GM12878 (cell line): ENCODE measurements around the gene CBLB. TPM values are rescaled to one million over a fixed set of nuclear protein-coding genes. Genes with fewer than 3 reads are reported as not detected.

Experiments used
- ATAC-seq: fragments of 200-7000 bp; cut with Tn5 transposase; 3 replicates; pipeline ENCODE4 v1.9.1; 2020; ENCODE audit warnings: mild to moderate bottlenecking, moderate library complexity
- BruUV-seq: library from RNA; stranded (reverse); fragments of 400-500 nt; replicated peaks from 2 replicates; lab custom pipeline; 2021; lab: Mats Ljungman, UMichigan
- CTCF ChIA-PET: fragments of 300-600 bp; sonication (Branson Sonifier 250); formaldehyde crosslinking; extraction: SDS; loops from one replicate; lab custom pipeline; 2021; ENCODE audit warnings: inconsistent platforms; lab: Yijun Ruan, JAX
- POLR2A ChIA-PET: fragments of 350-600 bp; formaldehyde crosslinking; extraction: SDS; loops from one replicate; lab custom pipeline; 2021; ENCODE audit warnings: inconsistent platforms; lab: Charles Lee
- RAD21 ChIA-PET: fragments of 300-600 bp; sonication (Branson Sonifier 250); formaldehyde crosslinking; loops from one replicate; lab custom pipeline; 2023; ENCODE audit warnings: antibody characterized with exemption; ENCODE audit not compliant: unreplicated experiment; lab: Charles Lee
- SMC1A ChIA-PET: fragments of 300-600 bp; sonication (Branson Sonifier 250); formaldehyde crosslinking; loops from one replicate; lab custom pipeline; 2023; ENCODE audit not compliant: unreplicated experiment, uncharacterized antibody; lab: Charles Lee
- DNase-seq: peaks from one replicate; pipeline ENCODE4 v3.0.0-alpha.2; 2011; ENCODE audit warnings: low read depth, low spot score
- FAIRE-seq: peaks from 3 replicates; lab custom pipeline; 2011; peaks lifted over from hg19 to GRCh38; lab: Jason Lieb, UNC
- H2AFZ ChIP-seq: 2 replicates; pipeline ENCODE4 v1.6.0; 2011; ENCODE audit warnings: low read depth, low read length, control low read depth; ENCODE audit not compliant: control insufficient read depth
- H3K27ac ChIP-seq: 2 replicates; pipeline ENCODE4 v1.5.1; 2011; ENCODE audit warnings: control low read depth; ENCODE audit not compliant: control insufficient read depth, insufficient read depth
- H3K27me3 ChIP-seq, 2 experiments: replicated peaks in 1 of 2; 2 replicates each; pipeline versions ENCODE4 v1.6.0 to v1.6.1; 2011; ENCODE audit warnings: low read length in 1 of 2; ENCODE audit not compliant: control insufficient read depth in 2 of 2, insufficient read depth in 2 of 2
- H3K36me3 ChIP-seq, 2 experiments: 2 replicates each; pipeline ENCODE4 v1.5.1; 2011; ENCODE audit warnings: low read length in 1 of 2; ENCODE audit not compliant: control insufficient read depth in 2 of 2, insufficient read depth in 2 of 2
- H3K4me1 ChIP-seq: 2 replicates; pipeline ENCODE4 v1.6.1; 2011; ENCODE audit warnings: mild to moderate bottlenecking, low read length, moderate library complexity, mixed read lengths; ENCODE audit not compliant: control insufficient read depth, insufficient read depth
- H3K4me2 ChIP-seq: 2 replicates; pipeline ENCODE4 v1.6.0; 2011; ENCODE audit warnings: control low read depth; ENCODE audit not compliant: control insufficient read depth, insufficient read depth
- H3K4me3 ChIP-seq: fragments of 200-600 bp; sonication (generic); 2 replicates; pipeline ENCODE4 v1.5.1; 2016
- H3K79me2 ChIP-seq: 2 replicates; pipeline ENCODE4 v1.6.0; 2011; ENCODE audit warnings: low read length; ENCODE audit not compliant: control insufficient read depth, insufficient read depth
- H3K9ac ChIP-seq: 2 replicates; pipeline ENCODE4 v1.8.0; 2011; ENCODE audit warnings: low read length, control low read depth, mixed read lengths; ENCODE audit not compliant: control insufficient read depth, insufficient read depth
- H3K9me3 ChIP-seq: replicated peaks from 3 replicates; pipeline ENCODE4 v1.5.1; 2011; ENCODE audit warnings: mild to moderate bottlenecking, low read length; ENCODE audit not compliant: control insufficient read depth, insufficient read depth
- H4K20me1 ChIP-seq: 2 replicates; pipeline ENCODE4 v1.6.0; 2011; ENCODE audit not compliant: control insufficient read depth, insufficient read depth
- ATF7 ChIP-seq: fragments of 450-650 bp; IDR thresholded peaks from 2 replicates; pipeline ENCODE4 v1.6.1; 2016; ENCODE audit warnings: low read depth, mild to moderate bottlenecking
- BACH1 ChIP-seq: fragments of 450-650 bp; IDR thresholded peaks from 2 replicates; pipeline ENCODE4 v1.6.1; 2017; ENCODE audit warnings: mild to moderate bottlenecking, borderline replicate concordance
- BCLAF1 ChIP-seq: fragments of 450-650 bp; IDR thresholded peaks from 2 replicates; pipeline ENCODE4 v1.6.1; 2017; ENCODE audit warnings: antibody characterized with exemption, mild to moderate bottlenecking, moderate library complexity
- CBFB ChIP-seq: IDR thresholded peaks from 2 replicates; pipeline ENCODE4 v1.6.1; 2016; ENCODE audit warnings: antibody characterized with exemption, low read depth
- CREB1 ChIP-seq: IDR thresholded peaks from 2 replicates; pipeline ENCODE4 v1.6.1; 2012; ENCODE audit warnings: low read depth, mild to moderate bottlenecking, inconsistent platforms
- CREM ChIP-seq: IDR thresholded peaks from 2 replicates; pipeline ENCODE4 v1.6.1; 2014; ENCODE audit warnings: antibody characterized with exemption, low read depth
- ETV6 ChIP-seq, 2 experiments: fragments of 450-650 bp in 1 of 2; IDR thresholded peaks in 1 of 2; conservative IDR thresholded peaks in 1 of 2; 2 replicates each; pipeline ENCODE4 v1.6.1; 2014; ENCODE audit warnings: antibody characterized with exemption in 1 of 2, borderline replicate concordance in 1 of 2, low read depth in 1 of 2, mild to moderate bottlenecking in 1 of 2, moderate library complexity in 1 of 2
- FOS ChIP-seq: IDR thresholded peaks from 3 replicates; pipeline ENCODE4 v1.6.1; 2011; ENCODE audit warnings: borderline replicate concordance; ENCODE audit not compliant: insufficient read length; ENCODE audit errors: extremely low read depth
- HSF1 ChIP-seq: fragments of 150-350 bp; IDR thresholded peaks from 2 replicates; pipeline ENCODE4 v1.6.1; 2014; ENCODE audit warnings: mild to moderate bottlenecking, low read depth, low read length
- KAT2A ChIP-seq: conservative IDR thresholded peaks from 2 replicates; pipeline ENCODE4 v1.6.1; 2011; ENCODE audit warnings: low read depth, low read length; ENCODE audit not compliant: control insufficient read depth
- LARP7 ChIP-seq: fragments of 450-650 bp; IDR thresholded peaks from 2 replicates; pipeline ENCODE4 v1.6.1; 2017; ENCODE audit warnings: mild to moderate bottlenecking
- NFIC ChIP-seq: IDR thresholded peaks from 2 replicates; pipeline ENCODE4 v1.6.1; 2012; ENCODE audit warnings: low read depth, mild to moderate bottlenecking, inconsistent platforms, low read length, moderate library complexity
- NFYA ChIP-seq: IDR thresholded peaks from 2 replicates; pipeline ENCODE4 v1.6.1; 2011; ENCODE audit warnings: low read depth, mild to moderate bottlenecking, low read length, improper control_type of control experiment, borderline replicate concordance
- NR2C1 ChIP-seq: fragments of 450-650 bp; IDR thresholded peaks from 2 replicates; pipeline ENCODE4 v1.6.1; 2017; ENCODE audit warnings: antibody characterized with exemption, mild to moderate bottlenecking, moderate library complexity
- NR2F1 ChIP-seq: fragments of 450-650 bp; conservative IDR thresholded peaks from 2 replicates; pipeline ENCODE4 v1.6.1; 2017; ENCODE audit warnings: mild to moderate bottlenecking
- RBBP5 ChIP-seq: fragments of 200-600 bp; sonication (generic); conservative IDR thresholded peaks from 2 replicates; pipeline ENCODE4 v1.6.1; 2016
- RELA ChIP-seq: fragments of 450-650 bp; IDR thresholded peaks from 2 replicates; pipeline ENCODE4 v1.8.0; 2014; ENCODE audit warnings: borderline replicate concordance; ENCODE audit not compliant: partially characterized antibody
- RUNX3 ChIP-seq: IDR thresholded peaks from 2 replicates; pipeline ENCODE4 v1.6.1; 2012; ENCODE audit warnings: low read length, inconsistent platforms
- TBL1XR1 ChIP-seq: IDR thresholded peaks from 2 replicates; pipeline ENCODE4 v1.6.1; 2012; ENCODE audit warnings: low read depth, low read length, improper control_type of control experiment
- TCF7 ChIP-seq: IDR thresholded peaks from 2 replicates; pipeline ENCODE4 v1.6.1; 2014; ENCODE audit warnings: antibody characterized with exemption, borderline replicate concordance
- WGBS: methylation state at CpG from one replicate; pipeline ENCODE4 v1.1.6; 2016; ENCODE audit warnings: low lambda C conversion rate; ENCODE audit not compliant: insufficient replicate concordance, insufficient coverage; ENCODE audit errors: missing lambda C conversion rate; 5-methylcytosine and 5-hydroxymethylcytosine counted together
- in situ Hi-C: fragments of 300-500 bp; cut with MboI; formaldehyde crosslinking; loops from 9 replicates; pipeline ENCODE4 v1.14.3; 2018; ENCODE audit warnings: mixed read lengths
- intact Hi-C: fragments of 100-400 bp; cut with micrococcal nuclease; formaldehyde crosslinking; loops from one replicate; pipeline ENCODE4 v1.14.2; 2022; ENCODE audit not compliant: unreplicated experiment
- polyA plus RNA-seq, 11 experiments: library from polyadenylated mRNA; depleted of rRNA in 4 of 11; unstranded in 6 of 11; stranded (reverse) in 5 of 11; fragments of >200 nt; fragmentation: Nextera tagmentation in 4 of 11; fragmentation: Illumina TruSeq in 1 of 11; extraction: Ambion mirVana in 4 of 11; extraction: Trizol in 1 of 11; gene quantifications; 1 replicate in 1 of 11; 2 replicates in 10 of 11; pipeline versions ENCODE4 v1.2.1 to v1.2.3, GENCODE V29; 2011 to 2016; ENCODE audit warnings: inconsistent platforms in 2 of 11, missing spikeins in 2 of 11, low read depth in 1 of 11
- total RNA-seq, 4 experiments: library from RNA; depleted of rRNA in 3 of 4; stranded (reverse); fragments of >200 nt in 3 of 4; fragmentation: Illumina TruSeq in 1 of 4; extraction: Trizol in 1 of 4; gene quantifications; 2 replicates each; pipeline versions ENCODE4 v1.2.1 to v1.2.3, GENCODE V29; 2013 to 2021

CBLB gene
- total and polyA plus RNA-seq, 10 of the 15 experiments (the other 5 are each of a cell fraction or from before 2014, with no cell fraction given) = 17.2 to 107 (median 41.9) TPM

- no peak for TF ChIP-seq TBL1XR1
- TF ChIP-seq FOS = no peak
- TF ChIP-seq NR2F1 = no peak
- TF ChIP-seq CREB1 = no peak
Observed at GRCh38 chr3:105610473-105610872, 258.3 kb downstream of the CBLB start (continued).

GRCh38 chr3:105608623-105609022, 260.2 kb downstream of the CBLB start:
- SMC1A ChIA-PET = interaction anchor here (1.5 kb wide), 1 partner anchor 28 kb away, joined by 4 read pairs; no protein-coding TSS in a partner anchor
- H3K36me3 ChIP-seq = no peaks in the 10 kb centered on the region
- intact Hi-C loops (no loop called here), in situ Hi-C loops (no loop called here)
- no peaks in the 10 kb centered on the region for H3K27me3 ChIP-seq
- no peak overlapping the region for H3K4me2 ChIP-seq
- FAIRE-seq = no peak
- no peaks in the 10 kb centered on the region for H3K4me1 ChIP-seq
- RAD21 ChIA-PET = no interaction called here
- no peak overlapping the region for H2AFZ ChIP-seq
- CTCF ChIA-PET = no interaction called here
- H3K4me3 ChIP-seq = no peak overlapping the region
- 85% methylated on average over 17 of the region's 17 CpGs for WGBS
- H3K27ac ChIP-seq = no peak overlapping the region
- POLR2A ChIA-PET = no interaction called here
- no TSS peak for BruUV-seq
- H3K79me2 ChIP-seq = no peaks in the 10 kb centered on the region
- no peak for ATAC-seq
- DNase-seq = no peak
- H3K9ac ChIP-seq = no peak overlapping the region
- no peaks in the 10 kb centered on the region for H4K20me1 ChIP-seq
- no peaks in the 10 kb centered on the region; the same call in 2 of the 3 replicates for H3K9me3 ChIP-seq
- TF ChIP-seq BCLAF1 (no peak), TBL1XR1 (no peak), RUNX3 (no peak), NFIC (no peak), LARP7 (no peak), TCF7 (no peak), BACH1 (no peak), RELA (no peak), RBBP5 (no peak), NFYA (no peak), ETV6 (conservative IDR thresholded peaks at IDR 0.05 in 1 of 2, IDR thresholded peaks at IDR 0.05 in 1 of 2; ENCODE audit: borderline replicate concordance in 1 of 2, low read depth in 1 of 2) (no peak), ATF7 (no peak), HSF1 (no peak), KAT2A (no peak), CBFB (no peak), CREM (no peak), NR2C1 (no peak)
